ENCODE data around the gene PAPPA2.

DNA sequence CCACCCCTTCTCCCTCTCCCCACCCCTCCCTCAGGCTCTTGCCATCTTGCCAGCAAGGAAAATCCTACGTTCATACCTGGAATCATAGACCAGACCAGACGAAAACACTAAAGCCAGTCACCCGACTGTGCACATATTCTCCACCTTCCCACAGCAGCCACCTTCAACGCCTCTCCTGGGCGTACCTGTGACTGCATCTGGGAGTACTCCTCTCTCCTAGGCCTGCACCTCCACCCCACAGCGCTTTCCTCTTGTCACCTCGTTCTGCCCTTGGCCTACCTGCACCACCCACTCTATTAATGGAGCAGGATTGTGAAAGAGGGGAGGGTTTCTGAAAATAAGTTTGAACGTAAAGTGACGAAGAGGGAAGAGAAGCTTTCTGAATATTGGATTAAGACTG lies 17.8 kb downstream of the PAPPA2 start:
- TF ChIP-seq, protein P1, sequence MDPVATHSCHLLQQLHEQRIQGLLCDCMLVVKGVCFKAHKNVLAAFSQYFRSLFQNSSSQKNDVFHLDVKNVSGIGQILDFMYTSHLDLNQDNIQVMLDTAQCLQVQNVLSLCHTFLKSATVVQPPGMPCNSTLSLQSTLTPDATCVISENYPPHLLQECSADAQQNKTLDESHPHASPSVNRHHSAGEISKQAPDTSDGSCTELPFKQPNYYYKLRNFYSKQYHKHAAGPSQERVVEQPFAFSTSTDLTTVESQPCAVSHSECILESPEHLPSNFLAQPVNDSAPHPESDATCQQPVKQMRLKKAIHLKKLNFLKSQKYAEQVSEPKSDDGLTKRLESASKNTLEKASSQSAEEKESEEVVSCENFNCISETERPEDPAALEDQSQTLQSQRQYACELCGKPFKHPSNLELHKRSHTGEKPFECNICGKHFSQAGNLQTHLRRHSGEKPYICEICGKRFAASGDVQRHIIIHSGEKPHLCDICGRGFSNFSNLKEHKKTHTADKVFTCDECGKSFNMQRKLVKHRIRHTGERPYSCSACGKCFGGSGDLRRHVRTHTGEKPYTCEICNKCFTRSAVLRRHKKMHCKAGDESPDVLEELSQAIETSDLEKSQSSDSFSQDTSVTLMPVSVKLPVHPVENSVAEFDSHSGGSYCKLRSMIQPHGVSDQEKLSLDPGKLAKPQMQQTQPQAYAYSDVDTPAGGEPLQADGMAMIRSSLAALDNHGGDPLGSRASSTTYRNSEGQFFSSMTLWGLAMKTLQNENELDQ (tag by site-specific recombination; IDR thresholded peaks at IDR 0.05; ENCODE audit: low read depth): no peak
- TF ChIP-seq, protein P2, sequence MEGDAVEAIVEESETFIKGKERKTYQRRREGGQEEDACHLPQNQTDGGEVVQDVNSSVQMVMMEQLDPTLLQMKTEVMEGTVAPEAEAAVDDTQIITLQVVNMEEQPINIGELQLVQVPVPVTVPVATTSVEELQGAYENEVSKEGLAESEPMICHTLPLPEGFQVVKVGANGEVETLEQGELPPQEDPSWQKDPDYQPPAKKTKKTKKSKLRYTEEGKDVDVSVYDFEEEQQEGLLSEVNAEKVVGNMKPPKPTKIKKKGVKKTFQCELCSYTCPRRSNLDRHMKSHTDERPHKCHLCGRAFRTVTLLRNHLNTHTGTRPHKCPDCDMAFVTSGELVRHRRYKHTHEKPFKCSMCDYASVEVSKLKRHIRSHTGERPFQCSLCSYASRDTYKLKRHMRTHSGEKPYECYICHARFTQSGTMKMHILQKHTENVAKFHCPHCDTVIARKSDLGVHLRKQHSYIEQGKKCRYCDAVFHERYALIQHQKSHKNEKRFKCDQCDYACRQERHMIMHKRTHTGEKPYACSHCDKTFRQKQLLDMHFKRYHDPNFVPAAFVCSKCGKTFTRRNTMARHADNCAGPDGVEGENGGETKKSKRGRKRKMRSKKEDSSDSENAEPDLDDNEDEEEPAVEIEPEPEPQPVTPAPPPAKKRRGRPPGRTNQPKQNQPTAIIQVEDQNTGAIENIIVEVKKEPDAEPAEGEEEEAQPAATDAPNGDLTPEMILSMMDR (tag by site-specific recombination; IDR thresholded peaks at IDR 0.05): no peak
- TF ChIP-seq YY1 (tag by site-specific recombination; IDR thresholded peaks at IDR 0.05): no peak
- TF ChIP-seq, protein P3, sequence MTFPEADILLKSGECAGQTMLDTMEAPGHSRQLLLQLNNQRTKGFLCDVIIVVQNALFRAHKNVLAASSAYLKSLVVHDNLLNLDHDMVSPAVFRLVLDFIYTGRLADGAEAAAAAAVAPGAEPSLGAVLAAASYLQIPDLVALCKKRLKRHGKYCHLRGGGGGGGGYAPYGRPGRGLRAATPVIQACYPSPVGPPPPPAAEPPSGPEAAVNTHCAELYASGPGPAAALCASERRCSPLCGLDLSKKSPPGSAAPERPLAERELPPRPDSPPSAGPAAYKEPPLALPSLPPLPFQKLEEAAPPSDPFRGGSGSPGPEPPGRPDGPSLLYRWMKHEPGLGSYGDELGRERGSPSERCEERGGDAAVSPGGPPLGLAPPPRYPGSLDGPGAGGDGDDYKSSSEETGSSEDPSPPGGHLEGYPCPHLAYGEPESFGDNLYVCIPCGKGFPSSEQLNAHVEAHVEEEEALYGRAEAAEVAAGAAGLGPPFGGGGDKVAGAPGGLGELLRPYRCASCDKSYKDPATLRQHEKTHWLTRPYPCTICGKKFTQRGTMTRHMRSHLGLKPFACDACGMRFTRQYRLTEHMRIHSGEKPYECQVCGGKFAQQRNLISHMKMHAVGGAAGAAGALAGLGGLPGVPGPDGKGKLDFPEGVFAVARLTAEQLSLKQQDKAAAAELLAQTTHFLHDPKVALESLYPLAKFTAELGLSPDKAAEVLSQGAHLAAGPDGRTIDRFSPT (tag by site-specific recombination; IDR thresholded peaks at IDR 0.05): no peak
- TF ChIP-seq ZBTB20 (tag by site-specific recombination; IDR thresholded peaks at IDR 0.05): no peak
- TF ChIP-seq, protein P4, sequence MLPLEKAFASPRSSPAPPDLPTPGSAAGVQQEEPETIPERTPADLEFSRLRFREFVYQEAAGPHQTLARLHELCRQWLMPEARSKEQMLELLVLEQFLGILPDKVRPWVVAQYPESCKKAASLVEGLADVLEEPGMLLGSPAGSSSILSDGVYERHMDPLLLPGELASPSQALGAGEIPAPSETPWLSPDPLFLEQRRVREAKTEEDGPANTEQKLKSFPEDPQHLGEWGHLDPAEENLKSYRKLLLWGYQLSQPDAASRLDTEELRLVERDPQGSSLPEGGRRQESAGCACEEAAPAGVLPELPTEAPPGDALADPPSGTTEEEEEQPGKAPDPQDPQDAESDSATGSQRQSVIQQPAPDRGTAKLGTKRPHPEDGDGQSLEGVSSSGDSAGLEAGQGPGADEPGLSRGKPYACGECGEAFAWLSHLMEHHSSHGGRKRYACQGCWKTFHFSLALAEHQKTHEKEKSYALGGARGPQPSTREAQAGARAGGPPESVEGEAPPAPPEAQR (tag by site-specific recombination; IDR thresholded peaks at IDR 0.05): no peak
- TF ChIP-seq ZNF558 (tag by site-specific recombination; IDR thresholded peaks at IDR 0.05): no peak
- TF ChIP-seq ZNF544 (tag by site-specific recombination; IDR thresholded peaks at IDR 0.05): no peak
- no peak for TF ChIP-seq ZNF274 (IDR thresholded peaks at IDR 0.05; ENCODE audit: low read length)
- no peak for TF ChIP-seq ZNF274 (tag by site-specific recombination; IDR thresholded peaks at IDR 0.05; ENCODE audit: borderline replicate concordance)
- TF ChIP-seq ZBTB8A (tag by site-specific recombination; IDR thresholded peaks at IDR 0.05): no peak
- no peak for TF ChIP-seq ZIC2 (tag by site-specific recombination; IDR thresholded peaks at IDR 0.05)
- TF ChIP-seq ZNF239 (tag by site-specific recombination; IDR thresholded peaks at IDR 0.05): no peak
